GM12873 (cell line): ENCODE measurements around the gene SYT11.

Source experiments
- TF ChIP-seq, protein P1 (sequence below): IDR thresholded peaks from 2 replicates; pipeline ENCODE4 v1.5.1; 2012; ENCODE audit warnings: low read depth, mild to moderate bottlenecking, moderate library complexity, low read length, control low read depth; ENCODE audit not compliant: insufficient read depth; ENCODE audit errors: missing control alignments

SYT11 gene

DNA sequence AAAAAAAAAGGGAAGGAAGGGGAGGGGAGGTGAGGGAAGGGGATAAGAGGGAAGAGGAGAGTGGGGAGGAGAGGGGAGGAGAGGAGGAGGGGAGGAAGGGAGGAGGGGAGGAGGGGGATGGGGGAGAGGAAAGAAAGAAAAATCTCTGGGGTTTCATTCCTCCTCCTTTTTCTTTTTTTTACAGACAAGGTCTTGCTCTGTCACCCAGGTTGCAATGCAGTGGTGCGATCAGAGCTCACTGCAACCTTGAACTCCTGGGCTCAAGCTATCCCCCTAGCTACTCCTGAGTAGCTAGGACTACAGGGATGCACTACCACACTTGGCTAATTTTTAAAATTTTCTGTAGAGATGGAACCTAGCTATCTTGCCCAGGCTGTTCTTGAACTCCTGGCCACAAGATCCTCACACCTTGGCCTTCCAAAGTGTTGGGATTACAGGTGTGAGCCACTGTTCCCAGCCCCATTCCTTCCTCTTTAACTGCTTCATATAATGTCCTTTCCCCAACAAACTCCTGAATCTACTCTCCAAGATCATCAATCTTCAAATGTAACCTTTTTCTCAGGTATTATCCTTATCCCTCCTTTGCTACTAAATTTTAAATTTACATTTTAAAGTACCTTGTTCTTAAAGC lies 25.6 kb upstream of the SYT11 start:
- TF ChIP-seq, protein P1, sequence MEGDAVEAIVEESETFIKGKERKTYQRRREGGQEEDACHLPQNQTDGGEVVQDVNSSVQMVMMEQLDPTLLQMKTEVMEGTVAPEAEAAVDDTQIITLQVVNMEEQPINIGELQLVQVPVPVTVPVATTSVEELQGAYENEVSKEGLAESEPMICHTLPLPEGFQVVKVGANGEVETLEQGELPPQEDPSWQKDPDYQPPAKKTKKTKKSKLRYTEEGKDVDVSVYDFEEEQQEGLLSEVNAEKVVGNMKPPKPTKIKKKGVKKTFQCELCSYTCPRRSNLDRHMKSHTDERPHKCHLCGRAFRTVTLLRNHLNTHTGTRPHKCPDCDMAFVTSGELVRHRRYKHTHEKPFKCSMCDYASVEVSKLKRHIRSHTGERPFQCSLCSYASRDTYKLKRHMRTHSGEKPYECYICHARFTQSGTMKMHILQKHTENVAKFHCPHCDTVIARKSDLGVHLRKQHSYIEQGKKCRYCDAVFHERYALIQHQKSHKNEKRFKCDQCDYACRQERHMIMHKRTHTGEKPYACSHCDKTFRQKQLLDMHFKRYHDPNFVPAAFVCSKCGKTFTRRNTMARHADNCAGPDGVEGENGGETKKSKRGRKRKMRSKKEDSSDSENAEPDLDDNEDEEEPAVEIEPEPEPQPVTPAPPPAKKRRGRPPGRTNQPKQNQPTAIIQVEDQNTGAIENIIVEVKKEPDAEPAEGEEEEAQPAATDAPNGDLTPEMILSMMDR: no peak

DNA sequence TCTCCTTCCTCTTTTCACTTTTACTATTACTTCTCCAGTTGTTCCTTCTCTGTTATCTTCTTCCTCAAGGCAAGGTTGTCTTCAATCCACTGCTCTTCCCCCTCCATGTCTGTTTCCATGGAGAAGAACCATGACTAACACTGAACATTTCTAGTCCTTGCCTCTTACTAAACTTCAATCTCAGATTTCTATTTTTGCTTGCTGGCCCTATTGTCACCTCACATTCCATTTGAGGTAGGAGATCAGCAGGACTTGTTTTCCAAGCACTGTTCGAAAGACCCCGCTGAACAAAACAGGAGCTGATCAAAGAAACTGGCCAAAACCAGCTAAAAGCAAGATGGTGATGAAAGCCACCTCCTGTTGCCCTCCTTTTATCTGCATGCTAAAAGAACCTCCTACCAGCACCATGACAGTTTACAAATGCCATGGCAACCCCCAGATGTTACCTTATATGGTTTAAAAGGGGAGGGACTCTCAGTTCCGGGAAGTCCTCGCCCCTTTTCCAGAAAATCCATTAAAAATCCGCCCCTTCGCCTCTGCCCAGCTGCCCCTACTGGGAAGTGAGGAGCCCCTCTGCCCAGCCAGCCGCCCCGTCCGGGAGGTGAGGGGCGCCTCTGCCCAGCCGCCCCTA lies 25.0 kb upstream of the SYT11 start:
- TF ChIP-seq, protein P1: no peak

DNA sequence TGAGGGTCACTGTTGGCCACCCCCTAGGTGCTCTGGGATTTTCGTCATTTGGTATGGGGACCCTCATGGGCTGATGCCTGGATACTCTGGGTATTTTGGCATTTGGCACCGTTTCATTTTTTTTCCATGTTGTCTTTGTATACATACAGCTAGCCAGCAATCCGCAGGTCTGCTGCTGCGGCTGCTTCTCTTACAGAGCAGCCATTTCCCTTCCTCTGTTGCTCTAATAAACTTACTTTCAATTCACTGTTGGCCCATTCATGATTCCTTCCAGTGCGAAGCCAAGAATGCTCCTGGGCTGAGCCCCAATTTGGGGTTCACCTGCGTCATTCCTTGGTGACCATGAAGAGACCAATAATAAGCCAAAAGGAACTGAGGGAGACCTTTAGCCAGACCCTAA lies 23.8 kb upstream of the SYT11 start:
- TF ChIP-seq, protein P1: no peak

DNA sequence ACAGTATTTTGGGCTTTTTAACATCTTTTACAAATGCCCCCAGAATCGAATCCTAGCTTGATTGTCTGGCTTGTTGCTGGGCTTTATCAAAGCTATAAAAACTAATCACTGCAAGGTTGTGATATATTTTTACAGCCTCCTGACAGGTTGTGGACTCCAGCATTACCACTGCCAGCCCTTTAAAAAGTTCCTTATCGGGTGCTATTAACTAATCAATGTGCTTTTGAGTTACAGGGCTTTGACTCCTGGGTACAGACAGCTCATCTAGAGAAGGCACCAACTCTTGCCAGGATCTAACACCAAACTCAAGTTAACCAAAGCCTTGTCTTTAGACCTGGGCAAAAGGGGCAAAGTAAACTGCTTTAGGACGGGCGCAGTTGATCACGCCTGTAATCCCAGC lies 19.0 kb upstream of the SYT11 start:
- TF ChIP-seq, protein P1: no peak

DNA sequence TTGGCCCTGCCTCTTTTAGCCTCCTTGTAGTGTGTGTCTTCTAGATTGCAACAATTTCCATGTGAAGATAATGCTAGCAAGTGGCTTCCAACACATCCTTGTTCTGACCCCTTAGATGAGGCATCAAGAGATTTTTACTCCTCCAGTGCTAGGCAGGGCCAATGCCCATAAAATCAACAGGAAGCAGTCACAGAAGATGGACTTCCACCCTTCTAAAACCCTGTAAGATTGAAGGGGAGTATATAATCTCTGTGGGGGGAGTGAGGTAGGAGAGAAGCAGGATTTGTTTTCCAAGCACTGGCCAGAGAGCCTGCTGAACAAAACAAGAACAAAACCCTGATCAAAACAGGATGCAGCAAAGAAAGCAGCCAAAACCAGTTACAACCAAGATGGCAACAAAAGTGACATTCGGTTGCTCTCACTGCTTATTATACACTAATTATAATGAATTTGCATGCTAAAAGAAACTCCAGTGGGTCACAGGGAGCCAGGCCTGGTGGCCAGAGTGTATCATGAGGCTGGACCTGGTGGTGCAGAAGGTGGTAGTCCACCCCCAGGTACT lies 14.4 kb upstream of the SYT11 start:
- TF ChIP-seq, protein P1: no peak

DNA sequence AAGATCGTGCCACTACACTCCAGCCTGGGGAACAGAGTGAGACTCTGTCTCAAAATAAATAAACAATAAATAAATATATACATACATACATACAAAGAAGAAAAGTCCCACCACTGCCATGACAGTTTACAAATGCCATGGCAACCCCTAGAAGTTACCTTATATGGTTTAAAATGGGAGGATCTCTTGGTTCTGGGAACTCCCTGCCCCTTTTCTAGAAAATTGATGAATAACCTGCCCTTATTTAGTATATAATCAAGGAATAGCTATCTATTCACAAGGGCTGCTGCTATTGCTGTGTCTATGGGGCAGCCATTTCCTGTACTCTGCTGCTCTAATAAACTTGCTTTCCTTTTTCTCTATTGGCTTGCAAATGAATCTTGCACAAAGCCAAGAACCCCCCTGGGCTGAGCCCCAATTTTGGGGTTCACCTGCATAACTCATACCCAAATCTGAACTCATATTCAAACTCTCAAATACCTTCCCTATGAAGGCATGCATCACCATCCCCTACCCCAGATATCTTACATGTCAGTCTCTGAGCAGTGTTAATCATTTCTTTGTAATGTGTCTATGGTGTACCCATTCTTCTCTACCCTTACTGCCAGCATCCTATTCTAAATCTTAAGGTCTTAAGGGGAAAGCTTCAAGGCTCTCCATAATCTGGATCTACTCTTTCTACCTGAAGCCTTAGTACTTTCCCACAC lies 11.4 kb upstream of the SYT11 start:
- TF ChIP-seq, protein P1: no peak

DNA sequence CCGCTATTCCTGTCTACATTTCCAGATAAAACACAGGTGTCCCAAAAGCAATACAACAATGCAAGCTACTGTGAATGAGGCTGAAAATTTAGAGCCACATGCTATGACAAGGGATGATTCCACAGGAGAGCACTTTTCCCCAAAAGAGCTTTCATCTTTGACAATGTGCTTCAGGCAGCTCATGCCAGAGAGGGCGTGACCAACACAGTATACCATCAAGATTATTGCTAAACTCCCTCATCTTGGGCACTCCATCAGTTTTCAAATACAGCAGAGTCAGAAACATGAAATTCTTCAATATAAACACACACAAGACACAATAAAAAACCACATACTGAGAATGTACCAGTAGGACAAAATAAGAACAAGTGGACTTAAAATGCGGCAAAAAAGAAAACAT lies 9.0 kb upstream of the SYT11 start:
- TF ChIP-seq, protein P1: no peak
